Chondrocyte (in vitro differentiated cells): ENCODE measurements around the gene PARP1. TPM values are rescaled to one million over a fixed set of nuclear protein-coding genes. Genes with fewer than 3 reads are reported as not detected.

Source experiments
- DNase-seq: peaks from one replicate; pipeline ENCODE4 v3.0.0; 2021; ENCODE audit warnings: mixed read lengths, low spot score
- H3K27ac Mint-ChIP-seq: one replicate; pipeline ENCODE4 v1.8.0; 2021; ENCODE audit warnings: mild to moderate bottlenecking, moderate library complexity, mixed read lengths; ENCODE audit not compliant: unreplicated experiment
- H3K27me3 Mint-ChIP-seq: 2 replicates; pipeline ENCODE4 v1.8.0; 2021; ENCODE audit warnings: low read depth, mixed read lengths
- H3K36me3 Mint-ChIP-seq: 2 replicates; pipeline ENCODE4 v1.8.0; 2021; ENCODE audit warnings: low read depth, mixed read lengths
- H3K4me1 Mint-ChIP-seq: 2 replicates; pipeline ENCODE4 v1.8.0; 2021; ENCODE audit warnings: low read depth, mild to moderate bottlenecking, mixed read lengths
- H3K4me3 Mint-ChIP-seq: one replicate; pipeline ENCODE4 v1.8.0; 2021; ENCODE audit warnings: mild to moderate bottlenecking, moderate library complexity, mixed read lengths; ENCODE audit not compliant: unreplicated experiment
- H3K9me3 Mint-ChIP-seq: 2 replicates; pipeline ENCODE4 v1.8.0; 2021; ENCODE audit warnings: low read depth, mixed read lengths
- CTCF ChIP-seq: fragments of 200-600 bp; sonication (generic); IDR thresholded peaks from 2 replicates; pipeline ENCODE4 v1.5.0; 2021; ENCODE audit warnings: antibody characterized with exemption, mild to moderate bottlenecking, moderate library complexity
- total RNA-seq: library from RNA; stranded (reverse); gene quantifications from 3 replicates; pipeline ENCODE4 v1.2.1, GENCODE V29; 2021

The PARP1 gene
- total RNA-seq, 1 donor from 2014 or later: 48.6 TPM

GRCh38 chr1:226406401-226406881, 1.5 kb downstream of the PARP1 start:
- Mint-ChIP-seq H3K4me3 (peak overlapping the region; percentile 94), H3K27ac (peak overlapping the region; percentile 91), H3K27me3 (no peaks in the 10 kb centered on the region), H3K9me3 (no peaks in the 10 kb centered on the region), H3K4me1 (peaks cover 43% of the 10 kb centered on the region), H3K36me3 (peaks cover 5% of the 10 kb centered on the region)
- DNase-seq: no peak
- TF ChIP-seq CTCF: no peak

- Mint-ChIP-seq H3K4me3 (no peak overlapping the region), H3K9me3 (no peaks in the 10 kb centered on the region), H3K27ac (no peak overlapping the region), H3K4me1 (peaks cover 43% of the 10 kb centered on the region), H3K36me3 (peaks cover 13% of the 10 kb centered on the region), H3K27me3 (no peaks in the 10 kb centered on the region)
- no peak for DNase-seq
- TF ChIP-seq CTCF: no peak
These were observed 2.4 kb downstream of the PARP1 start for GRCh38 chr1:226405411-226405988.

GRCh38 chr1:226404904-226405222, 3.0 kb downstream of the PARP1 start:
- Mint-ChIP-seq H3K36me3 (peaks cover 19% of the 10 kb centered on the region), H3K4me1 (peaks cover 43% of the 10 kb centered on the region), H3K27ac (no peak overlapping the region), H3K9me3 (no peaks in the 10 kb centered on the region), H3K4me3 (no peak overlapping the region), H3K27me3 (no peaks in the 10 kb centered on the region)
- DNase-seq: no peak
- no peak for TF ChIP-seq CTCF

GRCh38 chr1:226404063-226404903, 3.6 kb downstream of the PARP1 start:
- peaks cover 43% of the 10 kb centered on the region for H3K4me1 Mint-ChIP-seq
- H3K36me3 Mint-ChIP-seq: peaks cover 25% of the 10 kb centered on the region
- no peak for DNase-seq
- no peak for TF ChIP-seq CTCF
- H3K4me3 Mint-ChIP-seq: no peak overlapping the region
- peak overlapping the region; percentile 38 for H3K27ac Mint-ChIP-seq
- H3K27me3 Mint-ChIP-seq: no peaks in the 10 kb centered on the region
- no peaks in the 10 kb centered on the region for H3K9me3 Mint-ChIP-seq

GRCh38 chr1:226403201-226404034, 4.5 kb downstream of the PARP1 start:
- peaks cover 43% of the 10 kb centered on the region for H3K4me1 Mint-ChIP-seq

More at GRCh38 chr1:226403201-226404034, 4.5 kb downstream of the PARP1 start:
- Mint-ChIP-seq H3K27me3 (no peaks in the 10 kb centered on the region), H3K4me3 (no peak overlapping the region), H3K9me3 (no peaks in the 10 kb centered on the region), H3K27ac (peak overlapping the region; percentile 63), H3K36me3 (peaks cover 28% of the 10 kb centered on the region)
- no peak for DNase-seq
- TF ChIP-seq CTCF: peak; percentile 65
